HEK293 (cell line): ENCODE data around the gene SLC39A11.

Experiments used
- CTCF ChIA-PET: fragments of 350-600 bp; formaldehyde crosslinking; extraction: SDS; loops from one replicate; lab custom pipeline; 2021; ENCODE audit warnings: antibody characterized with exemption; lab: Yijun Ruan, JAX
- POLR2A ChIA-PET: fragments of 300-600 bp; formaldehyde crosslinking; extraction: SDS; loops from one replicate; lab custom pipeline; 2020; ENCODE audit warnings: antibody characterized with exemption, inconsistent platforms; lab: Yijun Ruan, JAX
- H3K27ac ChIP-seq: fragments of 200-500 bp; sonication (Bioruptor generic); 2 replicates; pipeline ENCODE4 v1.5.1; 2014; ENCODE audit warnings: low read depth, low read length, control low read depth, inconsistent platforms; ENCODE audit errors: extremely low read depth
- H3K36me3 ChIP-seq, 2 experiments: fragments of 200-500 bp in 1 of 2; sonication (Bioruptor generic) in 1 of 2; 1 replicate in 1 of 2; 2 replicates in 1 of 2; pipeline ENCODE4 v1.5.1; 2014 to 2017; ENCODE audit warnings: inconsistent platforms in 2 of 2, low read length in 2 of 2; ENCODE audit not compliant: control insufficient read depth in 2 of 2, insufficient read depth in 1 of 2
- H3K4me1 ChIP-seq: fragments of 200-500 bp; sonication (Bioruptor generic); 2 replicates; pipeline ENCODE4 v1.5.1; 2014; ENCODE audit warnings: mild to moderate bottlenecking, low read length, inconsistent platforms; ENCODE audit not compliant: control insufficient read depth, insufficient read depth
- H3K4me3 ChIP-seq: 2 replicates; pipeline ENCODE4 v1.5.1; 2011; ENCODE audit warnings: low read depth, mild to moderate bottlenecking, control low read depth, low read length, moderate library complexity
- H3K9me3 ChIP-seq: fragments of 200-500 bp; sonication (Bioruptor generic); 2 replicates; pipeline ENCODE4 v1.5.1; 2014; ENCODE audit warnings: low read depth, low read length, inconsistent platforms; ENCODE audit not compliant: control insufficient read depth, insufficient read depth
- KLF10 ChIP-seq: fragments of 450-650 bp; IDR thresholded peaks from 2 replicates; pipeline ENCODE4 v1.5.1; 2018; ENCODE audit warnings: missing biosample characterization, mild to moderate bottlenecking, missing genetic modification characterization
- KLF8 ChIP-seq: fragments of 450-650 bp; formaldehyde crosslinking; IDR thresholded peaks from 2 replicates; pipeline ENCODE4 v1.5.1; 2016; ENCODE audit warnings: missing biosample characterization, missing genetic modification characterization
- KLF9 ChIP-seq: fragments of 450-650 bp; formaldehyde crosslinking; IDR thresholded peaks from 2 replicates; pipeline ENCODE4 v1.5.1; 2016; ENCODE audit warnings: missing biosample characterization, missing genetic modification characterization, low read depth
- PRDM1 ChIP-seq: fragments of 450-650 bp; formaldehyde crosslinking; IDR thresholded peaks from 2 replicates; pipeline ENCODE4; 2016; ENCODE audit warnings: missing biosample characterization, missing genetic modification characterization
- ZBTB1 ChIP-seq: fragments of 450-650 bp; formaldehyde crosslinking; IDR thresholded peaks from 2 replicates; pipeline ENCODE4 v1.5.1; 2016; ENCODE audit warnings: missing biosample characterization, missing genetic modification characterization
- ZFP69B ChIP-seq: fragments of 450-650 bp; formaldehyde crosslinking; IDR thresholded peaks from 2 replicates; pipeline ENCODE4 v1.5.1; 2016; ENCODE audit warnings: missing biosample characterization, missing genetic modification characterization
- ZNF140 ChIP-seq: fragments of 450-650 bp; formaldehyde crosslinking; IDR thresholded peaks from 2 replicates; pipeline ENCODE4 v1.5.1; 2016; ENCODE audit warnings: missing biosample characterization, missing genetic modification characterization
- ZNF146 ChIP-seq: fragments of 450-650 bp; formaldehyde crosslinking; IDR thresholded peaks from 2 replicates; pipeline ENCODE4 v1.5.1; 2016; ENCODE audit warnings: missing biosample characterization, missing genetic modification characterization
- ZNF169 ChIP-seq: fragments of 450-650 bp; formaldehyde crosslinking; IDR thresholded peaks from 2 replicates; pipeline ENCODE4 v1.5.1; 2016; ENCODE audit warnings: missing biosample characterization, missing genetic modification characterization
- ZNF221 ChIP-seq: fragments of 450-650 bp; formaldehyde crosslinking; IDR thresholded peaks from 2 replicates; pipeline ENCODE4 v1.5.1; 2017; ENCODE audit warnings: missing biosample characterization, missing genetic modification characterization, borderline replicate concordance
- ZNF354C ChIP-seq: fragments of 450-650 bp; formaldehyde crosslinking; IDR thresholded peaks from 2 replicates; pipeline ENCODE4 v1.5.1; 2016; ENCODE audit warnings: missing biosample characterization, missing genetic modification characterization, low read depth, borderline replicate concordance
- ZNF48 ChIP-seq: fragments of 450-650 bp; formaldehyde crosslinking; IDR thresholded peaks from 2 replicates; pipeline ENCODE4 v1.5.1; 2016; ENCODE audit warnings: missing biosample characterization, missing genetic modification characterization
- ZNF555 ChIP-seq: fragments of 450-650 bp; formaldehyde crosslinking; conservative IDR thresholded peaks from 2 replicates; pipeline ENCODE4 v1.5.1; 2017; ENCODE audit warnings: missing biosample characterization, mild to moderate bottlenecking, missing genetic modification characterization, inconsistent platforms
- ZNF707 ChIP-seq: fragments of 450-650 bp; formaldehyde crosslinking; IDR thresholded peaks from 2 replicates; pipeline ENCODE4 v1.5.1; 2016; ENCODE audit warnings: missing biosample characterization, missing genetic modification characterization
- TF ChIP-seq, protein P1 (sequence below): fragments of 450-650 bp; formaldehyde crosslinking; IDR thresholded peaks from 2 replicates; pipeline ENCODE4 v1.5.1; 2016; ENCODE audit warnings: missing biosample characterization, missing genetic modification characterization
- TF ChIP-seq, protein P2 (sequence below): fragments of 450-650 bp; formaldehyde crosslinking; optimal IDR thresholded peaks from 2 replicates; pipeline ENCODE3; 2016; ENCODE audit warnings: missing biosample characterization, mild to moderate bottlenecking, missing genetic modification characterization
- TF ChIP-seq, protein P3 (sequence below): fragments of 450-650 bp; formaldehyde crosslinking; IDR thresholded peaks from 2 replicates; pipeline ENCODE4 v1.5.1; 2016; ENCODE audit warnings: missing biosample characterization, missing genetic modification characterization
- TF ChIP-seq, protein P4 (sequence below): fragments of 450-650 bp; formaldehyde crosslinking; IDR thresholded peaks from 2 replicates; pipeline ENCODE4 v1.5.1; 2016; ENCODE audit warnings: missing biosample characterization, missing genetic modification characterization, borderline replicate concordance

The SLC39A11 gene

DNA sequence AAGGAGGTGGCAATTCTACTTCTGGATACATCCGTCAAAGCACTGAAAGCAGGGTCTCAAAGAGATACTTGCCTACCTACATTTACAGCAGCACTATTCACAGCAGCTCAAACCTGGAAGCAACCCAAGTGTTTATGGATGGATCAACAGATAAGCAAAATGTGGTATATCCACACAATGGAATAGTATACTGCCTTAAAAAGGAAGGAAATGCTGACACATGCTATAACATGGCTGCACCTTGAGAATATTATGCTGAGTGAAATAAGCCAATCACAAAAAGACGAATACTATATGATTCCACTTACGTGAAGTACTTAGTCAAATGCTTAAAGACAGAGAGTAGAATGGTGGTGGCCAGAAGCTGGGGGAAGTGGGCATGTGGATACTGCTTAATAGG lies 336.2 kb downstream of the SLC39A11 start:
- Histone ChIP-seq H3K27ac (no peak overlapping the region), H3K4me1 (no peaks in the 10 kb centered on the region), H3K36me3 (no peaks in the 10 kb centered on the region; a peak in 1 of 3 replicates)
- CTCF ChIA-PET: interaction anchor here (0.6 kb wide), 1 partner anchor 28 kb away, joined by 3 read pairs; no protein-coding TSS in a partner anchor
- TF ChIP-seq ZNF707 (no peak), KLF9 (no peak), ZNF221 (no peak), ZNF354C (tag by site-specific recombination) (no peak), ZNF169 (tag by site-specific recombination) (no peak), KLF8 (tag by site-specific recombination) (no peak), ZNF146 (tag by site-specific recombination) (peak; percentile 95)
- TF ChIP-seq, protein P1, sequence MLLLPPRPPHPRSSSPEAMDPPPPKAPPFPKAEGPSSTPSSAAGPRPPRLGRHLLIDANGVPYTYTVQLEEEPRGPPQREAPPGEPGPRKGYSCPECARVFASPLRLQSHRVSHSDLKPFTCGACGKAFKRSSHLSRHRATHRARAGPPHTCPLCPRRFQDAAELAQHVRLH (tag by site-specific recombination): 0 out of 2 replicates have a peak, but pooled peaks have one; percentile 37
- TF ChIP-seq, all 188 proteins: peak for 2
- POLR2A ChIA-PET: no interaction called here
- Histone ChIP-seq H3K9me3 (no peaks in the 10 kb centered on the region), H3K4me3 (no peak overlapping the region)

DNA sequence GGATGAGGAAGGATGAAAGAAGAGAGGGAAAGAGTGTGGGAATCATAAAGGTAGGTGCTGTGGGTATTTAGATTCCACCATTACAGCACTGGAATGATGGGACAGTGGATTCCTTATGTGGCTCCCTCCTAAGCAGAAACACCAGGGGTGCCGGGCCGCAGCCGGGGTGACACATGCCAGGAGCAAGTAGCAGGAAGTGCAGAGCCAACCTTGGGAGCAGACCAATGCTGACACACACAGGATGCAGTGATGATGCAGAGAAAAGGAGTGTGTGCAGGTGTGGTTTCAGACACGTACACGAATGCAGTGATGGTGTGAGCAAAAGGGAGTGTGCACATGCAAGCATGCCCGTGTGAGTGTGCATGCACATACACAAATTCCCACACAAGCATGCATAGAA lies 338.0 kb downstream of the SLC39A11 start:
- Histone ChIP-seq H3K27ac (no peak overlapping the region), H3K9me3 (no peaks in the 10 kb centered on the region), H3K4me3 (no peak overlapping the region), H3K36me3 (no peaks in the 10 kb centered on the region; a peak in 1 of 3 replicates), H3K4me1 (no peaks in the 10 kb centered on the region)
- TF ChIP-seq ZNF140 (tag by site-specific recombination) (no peak), ZFP69B (tag by site-specific recombination) (no peak), ZBTB1 (tag by site-specific recombination) (no peak), KLF10 (tag by site-specific recombination) (no peak), ZNF48 (tag by site-specific recombination) (no peak), PRDM1 (tag by site-specific recombination) (no peak), ZNF555 (tag by site-specific recombination) (no peak)
- TF ChIP-seq, protein P2, sequence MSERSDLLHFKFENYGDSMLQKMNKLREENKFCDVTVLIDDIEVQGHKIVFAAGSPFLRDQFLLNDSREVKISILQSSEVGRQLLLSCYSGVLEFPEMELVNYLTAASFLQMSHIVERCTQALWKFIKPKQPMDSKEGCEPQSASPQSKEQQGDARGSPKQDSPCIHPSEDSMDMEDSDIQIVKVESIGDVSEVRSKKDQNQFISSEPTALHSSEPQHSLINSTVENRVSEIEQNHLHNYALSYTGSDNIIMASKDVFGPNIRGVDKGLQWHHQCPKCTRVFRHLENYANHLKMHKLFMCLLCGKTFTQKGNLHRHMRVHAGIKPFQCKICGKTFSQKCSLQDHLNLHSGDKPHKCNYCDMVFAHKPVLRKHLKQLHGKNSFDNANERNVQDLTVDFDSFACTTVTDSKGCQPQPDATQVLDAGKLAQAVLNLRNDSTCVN (tag by site-specific recombination): no peak
- TF ChIP-seq, protein P3, sequence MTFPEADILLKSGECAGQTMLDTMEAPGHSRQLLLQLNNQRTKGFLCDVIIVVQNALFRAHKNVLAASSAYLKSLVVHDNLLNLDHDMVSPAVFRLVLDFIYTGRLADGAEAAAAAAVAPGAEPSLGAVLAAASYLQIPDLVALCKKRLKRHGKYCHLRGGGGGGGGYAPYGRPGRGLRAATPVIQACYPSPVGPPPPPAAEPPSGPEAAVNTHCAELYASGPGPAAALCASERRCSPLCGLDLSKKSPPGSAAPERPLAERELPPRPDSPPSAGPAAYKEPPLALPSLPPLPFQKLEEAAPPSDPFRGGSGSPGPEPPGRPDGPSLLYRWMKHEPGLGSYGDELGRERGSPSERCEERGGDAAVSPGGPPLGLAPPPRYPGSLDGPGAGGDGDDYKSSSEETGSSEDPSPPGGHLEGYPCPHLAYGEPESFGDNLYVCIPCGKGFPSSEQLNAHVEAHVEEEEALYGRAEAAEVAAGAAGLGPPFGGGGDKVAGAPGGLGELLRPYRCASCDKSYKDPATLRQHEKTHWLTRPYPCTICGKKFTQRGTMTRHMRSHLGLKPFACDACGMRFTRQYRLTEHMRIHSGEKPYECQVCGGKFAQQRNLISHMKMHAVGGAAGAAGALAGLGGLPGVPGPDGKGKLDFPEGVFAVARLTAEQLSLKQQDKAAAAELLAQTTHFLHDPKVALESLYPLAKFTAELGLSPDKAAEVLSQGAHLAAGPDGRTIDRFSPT (tag by site-specific recombination): no peak
- TF ChIP-seq, protein P4, sequence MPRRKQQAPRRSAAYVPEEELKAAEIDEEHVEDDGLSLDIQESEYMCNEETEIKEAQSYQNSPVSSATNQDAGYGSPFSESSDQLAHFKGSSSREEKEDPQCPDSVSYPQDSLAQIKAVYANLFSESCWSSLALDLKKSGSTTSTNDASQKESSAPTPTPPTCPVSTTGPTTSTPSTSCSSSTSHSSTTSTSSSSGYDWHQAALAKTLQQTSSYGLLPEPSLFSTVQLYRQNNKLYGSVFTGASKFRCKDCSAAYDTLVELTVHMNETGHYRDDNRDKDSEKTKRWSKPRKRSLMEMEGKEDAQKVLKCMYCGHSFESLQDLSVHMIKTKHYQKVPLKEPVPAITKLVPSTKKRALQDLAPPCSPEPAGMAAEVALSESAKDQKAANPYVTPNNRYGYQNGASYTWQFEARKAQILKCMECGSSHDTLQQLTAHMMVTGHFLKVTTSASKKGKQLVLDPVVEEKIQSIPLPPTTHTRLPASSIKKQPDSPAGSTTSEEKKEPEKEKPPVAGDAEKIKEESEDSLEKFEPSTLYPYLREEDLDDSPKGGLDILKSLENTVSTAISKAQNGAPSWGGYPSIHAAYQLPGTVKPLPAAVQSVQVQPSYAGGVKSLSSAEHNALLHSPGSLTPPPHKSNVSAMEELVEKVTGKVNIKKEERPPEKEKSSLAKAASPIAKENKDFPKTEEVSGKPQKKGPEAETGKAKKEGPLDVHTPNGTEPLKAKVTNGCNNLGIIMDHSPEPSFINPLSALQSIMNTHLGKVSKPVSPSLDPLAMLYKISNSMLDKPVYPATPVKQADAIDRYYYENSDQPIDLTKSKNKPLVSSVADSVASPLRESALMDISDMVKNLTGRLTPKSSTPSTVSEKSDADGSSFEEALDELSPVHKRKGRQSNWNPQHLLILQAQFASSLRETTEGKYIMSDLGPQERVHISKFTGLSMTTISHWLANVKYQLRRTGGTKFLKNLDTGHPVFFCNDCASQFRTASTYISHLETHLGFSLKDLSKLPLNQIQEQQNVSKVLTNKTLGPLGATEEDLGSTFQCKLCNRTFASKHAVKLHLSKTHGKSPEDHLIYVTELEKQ (tag by site-specific recombination): no peak
- ChIA-PET POLR2A (no interaction called here), CTCF (interaction anchor here (0.7 to 1.7 kb wide), 3 partner anchors 9 to 135 kb away, joined by 3 to 4 read pairs (median 3); no protein-coding TSS in a partner anchor)
